ENCODE measurements around the gene GPR45.

The GPR45 gene

DNA sequence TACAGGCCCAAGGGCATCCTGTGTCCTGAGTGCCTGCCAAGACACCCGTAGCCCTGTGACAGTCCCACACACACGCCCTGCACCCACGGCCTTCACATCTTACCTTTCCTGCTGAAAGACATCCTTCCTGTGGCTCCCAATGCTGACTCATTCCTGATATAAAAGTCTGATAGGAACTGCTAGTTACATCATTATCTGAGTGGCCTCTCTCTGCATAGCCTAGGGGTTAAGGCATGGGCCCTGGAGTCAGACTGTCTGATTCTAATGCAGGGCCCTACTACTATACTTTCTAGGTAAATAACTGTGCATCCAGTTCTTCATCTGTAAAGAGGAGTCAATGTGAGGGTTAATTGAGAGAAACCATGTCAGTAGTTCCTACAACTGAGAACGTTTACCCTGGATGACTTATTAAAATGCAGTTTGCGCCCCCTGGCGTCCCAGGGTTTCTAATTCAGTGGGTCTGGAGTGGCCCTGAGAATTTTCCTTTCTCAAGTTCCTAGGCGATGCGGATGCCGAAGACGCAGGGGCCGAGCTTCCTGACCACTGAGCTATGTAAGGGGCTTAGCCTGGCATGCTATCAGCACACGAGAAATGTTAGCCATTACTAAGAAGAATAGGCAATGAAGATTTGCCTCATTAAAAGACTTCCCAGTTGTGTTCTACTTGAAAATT is 6.0 kb upstream of the GPR45 start:
- Histone ChIP-seq H3F3A (ENCODE audit: insufficient read depth, low read length) (no peaks in the 10 kb centered on the region), H3K9ac (ENCODE audit: low read length) (no peak overlapping the region), H2AFZ (ENCODE audit: low read length) (no peak overlapping the region), H3K4me3 (ENCODE audit: low read length) (no peak overlapping the region), H3K27me3 (replicated peaks; ENCODE audit: insufficient read depth, low read length) (no peaks in the 10 kb centered on the region), H3K36me3 (replicated peaks; ENCODE audit: insufficient read depth, low read length) (no peaks in the 10 kb centered on the region), H3K4me2 (ENCODE audit: low read depth, low read length) (no peak overlapping the region), H3K79me2 (ENCODE audit: low read length) (no peaks in the 10 kb centered on the region), H3K9me3 (replicated peaks; ENCODE audit: insufficient read depth, low read length) (no peaks in the 10 kb centered on the region), H3K4me1 (ENCODE audit: low read length) (no peaks in the 10 kb centered on the region), H3K9me2 (replicated peaks; ENCODE audit: insufficient read depth, low read length) (no peaks in the 10 kb centered on the region), H4K20me1 (ENCODE audit: insufficient read depth, low read length) (no peaks in the 10 kb centered on the region), H3K27ac (ENCODE audit: low read length) (no peak overlapping the region)
- DNase-seq = peak; percentile 74
- no peak for TF ChIP-seq EZH2phosphoT487 (IDR thresholded peaks at IDR 0.05; ENCODE audit: low read length)
- TF ChIP-seq, protein P1, sequence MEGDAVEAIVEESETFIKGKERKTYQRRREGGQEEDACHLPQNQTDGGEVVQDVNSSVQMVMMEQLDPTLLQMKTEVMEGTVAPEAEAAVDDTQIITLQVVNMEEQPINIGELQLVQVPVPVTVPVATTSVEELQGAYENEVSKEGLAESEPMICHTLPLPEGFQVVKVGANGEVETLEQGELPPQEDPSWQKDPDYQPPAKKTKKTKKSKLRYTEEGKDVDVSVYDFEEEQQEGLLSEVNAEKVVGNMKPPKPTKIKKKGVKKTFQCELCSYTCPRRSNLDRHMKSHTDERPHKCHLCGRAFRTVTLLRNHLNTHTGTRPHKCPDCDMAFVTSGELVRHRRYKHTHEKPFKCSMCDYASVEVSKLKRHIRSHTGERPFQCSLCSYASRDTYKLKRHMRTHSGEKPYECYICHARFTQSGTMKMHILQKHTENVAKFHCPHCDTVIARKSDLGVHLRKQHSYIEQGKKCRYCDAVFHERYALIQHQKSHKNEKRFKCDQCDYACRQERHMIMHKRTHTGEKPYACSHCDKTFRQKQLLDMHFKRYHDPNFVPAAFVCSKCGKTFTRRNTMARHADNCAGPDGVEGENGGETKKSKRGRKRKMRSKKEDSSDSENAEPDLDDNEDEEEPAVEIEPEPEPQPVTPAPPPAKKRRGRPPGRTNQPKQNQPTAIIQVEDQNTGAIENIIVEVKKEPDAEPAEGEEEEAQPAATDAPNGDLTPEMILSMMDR (IDR thresholded peaks at IDR 0.05; ENCODE audit: low read length) = peak; percentile 77

DNA sequence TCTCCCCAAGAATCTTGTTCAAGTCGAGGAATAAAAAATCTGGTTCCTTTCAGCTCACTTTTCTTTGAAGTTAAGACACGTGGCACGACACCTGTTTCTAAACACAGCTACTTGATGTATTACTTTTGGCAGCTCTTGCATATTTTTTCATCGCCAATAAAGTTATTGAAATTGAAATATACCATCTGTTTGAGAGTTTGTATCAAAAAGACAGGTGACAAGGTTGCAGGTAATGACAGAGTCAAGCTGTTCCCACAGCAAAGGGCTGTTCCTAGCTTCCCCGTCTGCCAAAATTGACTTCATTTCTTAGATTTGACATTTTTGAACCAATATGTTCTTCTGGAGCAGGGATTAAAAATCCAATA is 5.5 kb upstream of the GPR45 start:
- no peaks in the 10 kb centered on the region for H3K9me2 ChIP-seq (replicated peaks; ENCODE audit: insufficient read depth, low read length)
- no peaks in the 10 kb centered on the region for H4K20me1 ChIP-seq (ENCODE audit: insufficient read depth, low read length)
- H3K4me1 ChIP-seq (ENCODE audit: low read length) = no peaks in the 10 kb centered on the region
- no peak overlapping the region for H3K4me2 ChIP-seq (ENCODE audit: low read depth, low read length)
- H3F3A ChIP-seq (ENCODE audit: insufficient read depth, low read length) = no peaks in the 10 kb centered on the region
- DNase-seq = no peak
- no peaks in the 10 kb centered on the region for H3K79me2 ChIP-seq (ENCODE audit: low read length)
- no peak overlapping the region for H3K9ac ChIP-seq (ENCODE audit: low read length)
- no peaks in the 10 kb centered on the region for H3K36me3 ChIP-seq (replicated peaks; ENCODE audit: insufficient read depth, low read length)
- H3K4me3 ChIP-seq (ENCODE audit: low read length) = no peak overlapping the region
- H3K9me3 ChIP-seq (replicated peaks; ENCODE audit: insufficient read depth, low read length) = no peaks in the 10 kb centered on the region
- TF ChIP-seq, protein P1 (IDR thresholded peaks at IDR 0.05; ENCODE audit: low read length) = no peak
- TF ChIP-seq EZH2 (optimal IDR thresholded peaks at IDR 0.05; ENCODE audit: low read depth, low read length) (no peak), EZH2phosphoT487 (IDR thresholded peaks at IDR 0.05; ENCODE audit: low read length) (no peak)
- H3K27me3 ChIP-seq (replicated peaks; ENCODE audit: insufficient read depth, low read length) = no peaks in the 10 kb centered on the region
- H2AFZ ChIP-seq (ENCODE audit: low read length) = no peak overlapping the region
- no peak overlapping the region for H3K27ac ChIP-seq (ENCODE audit: low read length)

DNA sequence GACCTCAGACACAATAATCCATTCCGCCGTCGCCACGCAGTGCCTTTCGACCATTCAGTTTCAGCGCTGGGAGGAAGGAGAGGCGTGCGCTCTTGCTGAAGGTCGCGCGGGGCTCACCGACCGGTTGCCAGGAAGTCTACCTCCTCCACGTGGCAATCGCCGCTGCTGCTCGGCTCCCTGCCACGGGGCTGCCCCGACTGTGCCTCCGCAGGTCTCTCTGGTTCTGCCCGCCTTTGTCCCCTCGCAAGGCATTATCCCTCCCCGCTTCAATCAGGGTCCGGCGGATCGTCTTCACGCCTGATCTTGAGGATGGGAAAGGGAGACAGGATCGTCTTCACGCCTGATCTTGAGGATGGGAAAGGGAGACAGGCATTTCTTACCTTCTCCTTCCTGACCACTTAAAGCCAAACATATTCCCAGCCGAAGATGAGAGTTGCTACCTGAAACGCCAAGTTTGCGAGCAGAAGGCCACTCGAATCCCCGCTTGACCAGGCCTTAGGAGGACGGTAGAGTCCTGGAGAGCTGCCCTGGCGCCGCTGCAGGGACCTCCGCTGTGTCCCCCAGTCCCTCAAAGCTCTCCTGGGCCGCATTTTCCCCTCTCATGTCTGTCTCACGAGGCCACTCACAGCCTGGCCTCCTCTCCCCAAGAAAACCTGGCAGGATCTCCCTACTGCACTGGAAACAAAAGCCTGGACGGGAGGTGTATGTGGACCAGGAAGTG is 4.3 kb upstream of the GPR45 start:
- Histone ChIP-seq H3K79me2 (ENCODE audit: low read length) (no peaks in the 10 kb centered on the region), H3K36me3 (replicated peaks; ENCODE audit: insufficient read depth, low read length) (no peaks in the 10 kb centered on the region), H3K9ac (ENCODE audit: low read length) (no peak overlapping the region), H2AFZ (ENCODE audit: low read length) (no peak overlapping the region), H3K4me2 (ENCODE audit: low read depth, low read length) (no peak overlapping the region), H3K9me2 (replicated peaks; ENCODE audit: insufficient read depth, low read length) (no peaks in the 10 kb centered on the region), H3K27me3 (replicated peaks; ENCODE audit: insufficient read depth, low read length) (no peaks in the 10 kb centered on the region), H3K4me3 (ENCODE audit: low read length) (no peak overlapping the region), H3F3A (ENCODE audit: insufficient read depth, low read length) (no peaks in the 10 kb centered on the region), H3K9me3 (replicated peaks; ENCODE audit: insufficient read depth, low read length) (no peaks in the 10 kb centered on the region), H4K20me1 (ENCODE audit: insufficient read depth, low read length) (no peaks in the 10 kb centered on the region), H3K27ac (ENCODE audit: low read length) (no peak overlapping the region), H3K4me1 (ENCODE audit: low read length) (no peaks in the 10 kb centered on the region)
- no peak for DNase-seq
- TF ChIP-seq EZH2phosphoT487 (IDR thresholded peaks at IDR 0.05; ENCODE audit: low read length) (no peak), EZH2 (optimal IDR thresholded peaks at IDR 0.05; ENCODE audit: low read depth, low read length) (no peak)
- TF ChIP-seq, protein P1 (IDR thresholded peaks at IDR 0.05; ENCODE audit: low read length) = no peak
